Gastrocnemius medialis (tissue), 4 donors: ENCODE measurements around the gene TMEM87A. TPM values are rescaled to one million over a fixed set of nuclear protein-coding genes. Genes with fewer than 3 reads are reported as not detected.

ENCODE experiments used
- ATAC-seq, 2 donors: fragments of 150-250 bp; one replicate each; pipeline ENCODE4 v1.9.1; 2016
- DNase-seq, 2 donors: peaks; one replicate each; pipeline ENCODE4 v3.0.0-alpha.2; 2019
- H3K27ac ChIP-seq, 4 donors: fragments of 200-600 bp; sonication (generic); 1 replicate in 1 of 4; 2 replicates in 3 of 4; pipeline ENCODE4 v1.5.1; 2016 to 2018; ENCODE audit warnings: mild to moderate bottlenecking in 2 of 4, moderate library complexity in 1 of 4
- H3K27me3 ChIP-seq, 3 donors: fragments of 200-600 bp; sonication (generic) in 2 of 3; 1 replicate in 1 of 3; 2 replicates in 2 of 3; pipeline versions ENCODE4 v1.5.1 to v1.6.0; 2016 to 2019; ENCODE audit warnings: mild to moderate bottlenecking in 1 of 3, moderate library complexity in 1 of 3
- H3K36me3 ChIP-seq, 2 donors: fragments of 200-600 bp; sonication (generic) in 1 of 2; one replicate each; pipeline ENCODE4 v1.5.1; 2017 to 2018
- H3K4me1 ChIP-seq, 2 donors: fragments of 200-600 bp; sonication (generic) in 1 of 2; one replicate each; pipeline ENCODE4 v1.5.1; 2016 to 2017; ENCODE audit warnings: mild to moderate bottlenecking in 2 of 2
- H3K4me3 ChIP-seq, 4 donors: fragments of 200-600 bp; sonication (generic) in 3 of 4; 1 replicate in 1 of 4; 2 replicates in 3 of 4; pipeline ENCODE4 v1.5.1; 2016 to 2019; ENCODE audit warnings: mild to moderate bottlenecking in 2 of 4
- H3K9me3 ChIP-seq, 3 donors: fragments of 200-600 bp; sonication (generic) in 2 of 3; 1 replicate in 1 of 3; 2 replicates in 2 of 3; pipeline ENCODE4 v1.5.1; 2016 to 2019
- POLR2A ChIP-seq, 2 donors: fragments of 450-650 bp; IDR thresholded peaks; one replicate each; pipeline ENCODE4 v1.6.1; 2017; ENCODE audit warnings: antibody characterized with exemption in 2 of 2, mild to moderate bottlenecking in 2 of 2, moderate library complexity in 2 of 2
- in situ Hi-C, 4 donors: fragments of 200-750 bp; cut with MboI; loops; one replicate each; pipeline versions ENCODE4 v1.15.0 to v1.8.0; 2017; ENCODE audit warnings: low sequenced_read_pairs in 4 of 4
- intact Hi-C: fragments of 100-400 bp; cut with DNase I; formaldehyde crosslinking; loops from one replicate; pipeline ENCODE4 v1.15.1; 2023; ENCODE audit warnings: low total_unique reads
- total RNA-seq, 4 donors: library from RNA; depleted of rRNA; stranded (reverse); fragments of >200 nt; gene quantifications; one replicate each; pipeline versions ENCODE4 v1.1.0 to v1.2.3, GENCODE V29; 2016
- TF ChIP-seq, protein P1 (sequence below), 5 experiments: fragments of 450-650 bp in 3 of 5; fragments of 200-600 bp in 2 of 5; sonication (generic) in 2 of 5; IDR thresholded peaks in 4 of 5; conservative IDR thresholded peaks in 1 of 5; 1 replicate in 4 of 5; 2 replicates in 1 of 5; pipeline ENCODE4 v1.5.1; 2016 to 2019; ENCODE audit warnings: antibody characterized with exemption in 5 of 5, mild to moderate bottlenecking in 3 of 5, moderate library complexity in 3 of 5

TMEM87A gene
- total RNA-seq, 4 donors from 2014 or later, result 29.4 to 67.6 (median 37.4) TPM

DNA sequence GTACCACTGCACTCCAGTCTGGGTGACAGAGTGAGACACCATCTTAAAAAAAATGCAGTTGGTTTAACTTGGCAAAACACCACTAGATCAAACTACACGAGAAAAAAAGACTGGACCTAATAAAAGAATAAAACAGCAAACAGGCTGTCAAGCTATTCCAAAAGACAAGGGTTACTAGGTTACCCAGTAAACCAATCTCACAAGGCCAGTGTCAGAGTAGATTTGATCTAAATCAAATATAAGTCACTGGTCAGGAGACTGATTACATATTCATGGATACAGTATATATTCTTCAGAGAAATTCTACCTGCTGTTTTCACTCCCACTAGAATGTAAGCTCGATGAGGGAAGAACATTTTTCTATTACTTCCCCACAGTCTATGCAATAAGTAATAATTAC lies 2.7 kb downstream of the TMEM87A start:
- Histone ChIP-seq H3K4me3 (peak overlapping the region in 1 of 4 donors; percentile 86), H3K36me3 (peaks cover 3 to 33% of the 10 kb centered on the region in 2 donors), H3K27me3 (no peaks in the 10 kb centered on the region), H3K4me1 (peaks cover 39% of the 10 kb centered on the region in 2 donors), H3K9me3 (no peaks in the 10 kb centered on the region), H3K27ac (peak overlapping the region in 3 of 4 donors; percentile 7 to 97 (median 13))
- intact Hi-C loops (loop anchor here (5.0 kb wide), 2 partner anchors 52 to 498 kb away; partner anchors contain the start of gene MAPKBP1), in situ Hi-C loops (loop anchor here in 3 of 4 donors (10.0 kb wide), 2 partner anchors 114 to 204 kb away; no protein-coding TSS in a partner anchor)
- no peak for ATAC-seq
- TF ChIP-seq, protein P1, sequence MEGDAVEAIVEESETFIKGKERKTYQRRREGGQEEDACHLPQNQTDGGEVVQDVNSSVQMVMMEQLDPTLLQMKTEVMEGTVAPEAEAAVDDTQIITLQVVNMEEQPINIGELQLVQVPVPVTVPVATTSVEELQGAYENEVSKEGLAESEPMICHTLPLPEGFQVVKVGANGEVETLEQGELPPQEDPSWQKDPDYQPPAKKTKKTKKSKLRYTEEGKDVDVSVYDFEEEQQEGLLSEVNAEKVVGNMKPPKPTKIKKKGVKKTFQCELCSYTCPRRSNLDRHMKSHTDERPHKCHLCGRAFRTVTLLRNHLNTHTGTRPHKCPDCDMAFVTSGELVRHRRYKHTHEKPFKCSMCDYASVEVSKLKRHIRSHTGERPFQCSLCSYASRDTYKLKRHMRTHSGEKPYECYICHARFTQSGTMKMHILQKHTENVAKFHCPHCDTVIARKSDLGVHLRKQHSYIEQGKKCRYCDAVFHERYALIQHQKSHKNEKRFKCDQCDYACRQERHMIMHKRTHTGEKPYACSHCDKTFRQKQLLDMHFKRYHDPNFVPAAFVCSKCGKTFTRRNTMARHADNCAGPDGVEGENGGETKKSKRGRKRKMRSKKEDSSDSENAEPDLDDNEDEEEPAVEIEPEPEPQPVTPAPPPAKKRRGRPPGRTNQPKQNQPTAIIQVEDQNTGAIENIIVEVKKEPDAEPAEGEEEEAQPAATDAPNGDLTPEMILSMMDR (IDR thresholded peaks at IDR 0.05 in 4 of 5, conservative IDR thresholded peaks at IDR 0.05 in 1 of 5), result no peak
- no peak for TF ChIP-seq POLR2A (IDR thresholded peaks at IDR 0.05)
- no peak for DNase-seq

DNA sequence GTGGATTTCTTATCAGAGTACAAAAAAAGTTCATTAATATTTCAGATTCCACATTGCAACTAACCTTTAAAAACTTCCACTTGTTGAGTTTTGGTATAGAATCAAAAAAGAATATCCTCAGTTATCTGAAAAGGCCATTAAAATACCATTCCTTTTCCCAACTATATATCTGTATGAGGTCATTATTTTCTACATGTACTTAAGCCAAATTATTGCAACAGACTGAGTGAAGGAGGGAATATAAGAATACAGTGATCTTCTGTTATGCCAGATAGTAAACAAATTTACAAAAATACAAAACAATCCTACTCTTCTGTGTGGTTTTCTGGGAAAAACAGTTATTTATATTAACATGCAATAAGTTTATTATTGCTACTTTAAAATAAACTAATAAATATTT lies 5.9 kb downstream of the TMEM87A start:
- DNase-seq, result no peak
- no peak for ATAC-seq
- Histone ChIP-seq H3K4me3 (no peak overlapping the region), H3K4me1 (peaks cover 23 to 25% of the 10 kb centered on the region in 2 donors), H3K9me3 (no peaks in the 10 kb centered on the region), H3K27ac (no peak overlapping the region), H3K27me3 (no peaks in the 10 kb centered on the region), H3K36me3 (peaks cover 3 to 65% of the 10 kb centered on the region in 2 donors)
- intact Hi-C loops (no loop called here), in situ Hi-C loops (no loop called here)
- TF ChIP-seq POLR2A (IDR thresholded peaks at IDR 0.05), result no peak
- TF ChIP-seq, protein P1 (IDR thresholded peaks at IDR 0.05 in 4 of 5, conservative IDR thresholded peaks at IDR 0.05 in 1 of 5), result no peak

DNA sequence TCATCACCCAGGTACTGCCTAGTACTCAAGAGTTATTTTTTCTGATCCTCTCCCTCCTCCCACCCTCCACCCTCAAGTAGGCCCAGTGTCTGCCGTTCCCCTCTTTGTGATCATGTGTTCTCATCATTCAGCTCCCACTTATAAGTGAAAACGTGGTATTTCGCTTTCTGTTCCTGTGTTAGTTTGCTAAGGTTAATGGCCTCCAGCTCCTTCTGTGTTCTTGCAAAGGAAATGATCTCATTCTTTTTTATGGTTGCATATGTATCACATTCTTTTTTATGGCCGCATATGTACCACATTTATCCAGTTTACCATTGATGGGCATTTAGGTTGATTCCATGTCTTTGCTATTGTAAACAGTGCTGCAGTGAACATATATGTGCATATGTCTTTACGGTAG lies 8.4 kb downstream of the TMEM87A start:
- H3K4me3 ChIP-seq, result no peak overlapping the region
- H3K4me1 ChIP-seq, result peaks cover 0 to 4% of the 10 kb centered on the region in 2 donors
- TF ChIP-seq POLR2A (IDR thresholded peaks at IDR 0.05), result no peak
- TF ChIP-seq, protein P1 (IDR thresholded peaks at IDR 0.05 in 4 of 5, conservative IDR thresholded peaks at IDR 0.05 in 1 of 5), result no peak
- no peak for ATAC-seq
- peaks cover 8 to 89% of the 10 kb centered on the region in 2 donors for H3K36me3 ChIP-seq
- H3K27me3 ChIP-seq, result no peaks in the 10 kb centered on the region
- intact Hi-C loops, result no loop called here
- no peaks in the 10 kb centered on the region for H3K9me3 ChIP-seq
- no peak for DNase-seq
- in situ Hi-C loops, result no loop called here
- H3K27ac ChIP-seq, result no peak overlapping the region

DNA sequence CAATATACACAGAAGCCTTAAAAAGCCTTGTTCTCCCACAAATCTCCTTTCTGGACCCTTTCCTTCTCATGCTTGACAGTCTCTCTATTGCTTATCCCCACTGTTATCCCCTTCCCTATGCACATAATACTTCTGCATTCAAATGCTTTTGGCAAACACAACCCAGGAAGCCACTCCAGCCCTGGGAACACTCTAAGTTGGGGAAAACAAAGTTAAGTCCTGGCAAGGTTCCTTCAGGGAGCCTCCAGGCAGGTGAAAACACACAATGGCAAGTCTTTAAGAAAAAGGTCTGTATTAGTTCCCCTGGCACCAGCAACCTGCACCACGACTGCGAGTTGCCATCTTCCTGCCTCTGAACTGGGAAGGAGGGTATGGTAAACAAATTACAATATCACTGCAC lies 19.9 kb downstream of the TMEM87A start:
- Histone ChIP-seq H3K27ac (no peak overlapping the region), H3K36me3 (peaks cover 0 to 54% of the 10 kb centered on the region in 2 donors), H3K27me3 (no peaks in the 10 kb centered on the region), H3K4me1 (no peaks in the 10 kb centered on the region), H3K4me3 (no peak overlapping the region), H3K9me3 (no peaks in the 10 kb centered on the region)
- in situ Hi-C loops (no loop called here), intact Hi-C loops (no loop called here)
- DNase-seq, result no peak
- TF ChIP-seq, protein P1 (IDR thresholded peaks at IDR 0.05 in 4 of 5, conservative IDR thresholded peaks at IDR 0.05 in 1 of 5), result no peak
- no peak for TF ChIP-seq POLR2A (IDR thresholded peaks at IDR 0.05)
- ATAC-seq, result no peak

DNA sequence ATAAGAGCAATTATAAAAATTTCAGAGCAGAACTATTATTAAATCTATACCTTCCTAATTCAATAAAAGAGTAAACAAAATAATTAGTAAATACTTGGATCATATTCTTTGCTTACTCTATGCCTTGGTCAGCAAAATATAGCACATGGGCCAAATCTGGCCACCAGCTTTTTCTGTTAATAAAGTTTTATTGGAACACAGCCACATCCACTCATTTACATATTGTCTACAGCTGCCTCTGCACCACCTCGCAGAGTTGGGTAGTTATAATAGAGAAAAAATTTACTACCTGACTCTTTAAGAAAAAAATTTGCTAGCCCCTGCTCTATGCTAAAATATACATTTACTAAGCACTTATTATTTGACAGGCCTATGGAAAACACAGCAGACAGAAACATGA lies 32.4 kb downstream of the TMEM87A start:
- no peak for TF ChIP-seq POLR2A (IDR thresholded peaks at IDR 0.05)
- TF ChIP-seq, protein P1 (IDR thresholded peaks at IDR 0.05 in 4 of 5, conservative IDR thresholded peaks at IDR 0.05 in 1 of 5), result no peak
- no peaks in the 10 kb centered on the region for H3K4me1 ChIP-seq
- H3K27ac ChIP-seq, result no peak overlapping the region
- no peaks in the 10 kb centered on the region for H3K9me3 ChIP-seq
- DNase-seq (no peak), ATAC-seq (no peak)
- H3K36me3 ChIP-seq, result peaks cover 0 to 45% of the 10 kb centered on the region in 2 donors
- intact Hi-C loops, result no loop called here
- H3K27me3 ChIP-seq, result no peaks in the 10 kb centered on the region
- H3K4me3 ChIP-seq, result no peak overlapping the region
- in situ Hi-C loops, result no loop called here
